Stimulated activated naive CD8-positive, alpha-beta T cell treated with anti-CD3 and anti-CD28 coated beads, Interleukin-15, amount 100 ng/mL, for 72 hours (primary cell): ENCODE data around the gene CPA1.
A peak's percentile ranks its signal among the peaks of the same experiment; 100 is the strongest.

Experiments
- ATAC-seq: fragments of 150-1000 bp; cut with Tn5 transposase; 2 replicates; pipeline ENCODE4 v1.10.0; 2021; ENCODE audit warnings: mild to moderate bottlenecking, moderate library complexity
- DNase-seq, 2 donors: peaks; one replicate each; pipeline ENCODE4 v3.0.0; 2021 to 2022
- H3K27ac Mint-ChIP-seq, 2 donors: one replicate each; pipeline ENCODE4 v1.8.0; 2022; ENCODE audit warnings: mild to moderate bottlenecking in 2 of 2, mixed read lengths in 2 of 2, moderate library complexity in 2 of 2
- H3K27me3 Mint-ChIP-seq: one replicate; pipeline ENCODE4 v1.8.0; 2022; ENCODE audit warnings: mixed read lengths
- H3K4me1 Mint-ChIP-seq: one replicate; pipeline ENCODE4 v1.8.0; 2022; ENCODE audit warnings: mild to moderate bottlenecking, mixed read lengths
- H3K4me3 Mint-ChIP-seq, 2 donors: one replicate each; pipeline ENCODE4 v1.8.0; 2022; ENCODE audit warnings: mild to moderate bottlenecking in 2 of 2, mixed read lengths in 2 of 2, moderate library complexity in 1 of 2
- H3K9me3 Mint-ChIP-seq, 2 donors: one replicate each; pipeline ENCODE4 v1.8.0; 2022; ENCODE audit warnings: mixed read lengths in 2 of 2

Gene CPA1

DNA sequence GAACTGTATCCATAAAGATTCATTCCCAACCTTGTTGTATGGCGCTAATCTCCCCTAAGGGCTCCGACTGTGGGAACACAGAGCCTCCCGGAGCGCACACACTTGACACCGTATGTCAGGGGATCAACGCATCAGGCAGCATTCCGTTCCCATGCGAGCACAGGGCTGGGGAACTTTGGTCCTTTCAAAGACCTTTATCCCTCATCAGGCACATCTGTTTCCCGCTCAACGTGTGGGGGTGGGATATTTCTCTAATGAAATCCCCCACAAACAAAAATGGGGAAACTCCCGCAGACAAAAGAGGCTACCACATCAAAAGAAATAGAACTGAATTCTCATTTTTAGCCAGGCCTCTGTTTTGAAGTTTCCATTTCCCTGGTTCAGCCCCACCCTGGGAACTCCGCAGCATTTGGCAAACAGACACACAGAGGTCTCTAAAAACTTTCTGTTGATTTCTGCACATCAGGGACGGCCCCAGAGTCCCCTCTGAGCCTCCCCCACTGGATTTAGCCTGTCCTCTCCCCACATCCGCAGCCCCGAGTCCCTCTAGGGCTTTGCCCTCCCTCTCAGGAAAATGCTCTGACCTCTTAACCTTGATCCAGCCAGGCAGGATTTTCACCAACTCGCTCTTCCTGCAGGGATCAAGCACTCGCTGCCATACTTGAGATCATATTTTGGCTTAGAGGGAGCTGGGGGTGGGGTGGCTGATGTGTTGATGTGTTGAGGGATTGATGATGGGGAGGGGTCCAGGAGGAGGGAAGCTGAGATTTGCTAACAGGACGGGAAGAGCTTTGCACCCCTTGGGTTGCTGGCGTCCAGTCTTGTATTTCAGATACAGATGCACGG is 29.1 kb upstream of the CPA1 start:
- Mint-ChIP-seq H3K4me1 (peaks cover 40% of the 10 kb centered on the region), H3K27ac (peak overlapping the region; percentile 79), H3K4me3 (peak overlapping the region; percentile 24 to 42), H3K27me3 (no peaks in the 10 kb centered on the region), H3K9me3 (no peaks in the 10 kb centered on the region)
- peak; percentile 47 for ATAC-seq
- no peak for DNase-seq

DNA sequence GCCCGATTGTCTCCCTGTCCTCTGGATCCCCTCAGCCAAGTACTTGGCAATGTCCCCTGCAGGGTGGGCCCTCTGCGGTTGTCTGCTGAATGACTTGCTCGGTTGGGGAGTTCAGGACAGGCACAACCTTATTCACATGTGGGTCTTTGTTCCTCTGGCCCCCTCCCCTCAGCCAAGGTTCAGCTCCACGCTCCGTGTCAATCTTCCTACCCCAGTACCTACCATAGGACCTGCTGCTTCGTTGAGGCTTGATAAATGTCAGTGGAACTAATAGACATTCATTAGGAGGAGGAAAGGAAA is 28.6 kb upstream of the CPA1 start:
- DNase-seq (no peak), ATAC-seq (no peak)
- Mint-ChIP-seq H3K9me3 (no peaks in the 10 kb centered on the region), H3K27ac (peak overlapping the region; percentile 53 to 79), H3K4me1 (peaks cover 44% of the 10 kb centered on the region), H3K4me3 (peak overlapping the region; percentile 36 to 42), H3K27me3 (no peaks in the 10 kb centered on the region)

DNA sequence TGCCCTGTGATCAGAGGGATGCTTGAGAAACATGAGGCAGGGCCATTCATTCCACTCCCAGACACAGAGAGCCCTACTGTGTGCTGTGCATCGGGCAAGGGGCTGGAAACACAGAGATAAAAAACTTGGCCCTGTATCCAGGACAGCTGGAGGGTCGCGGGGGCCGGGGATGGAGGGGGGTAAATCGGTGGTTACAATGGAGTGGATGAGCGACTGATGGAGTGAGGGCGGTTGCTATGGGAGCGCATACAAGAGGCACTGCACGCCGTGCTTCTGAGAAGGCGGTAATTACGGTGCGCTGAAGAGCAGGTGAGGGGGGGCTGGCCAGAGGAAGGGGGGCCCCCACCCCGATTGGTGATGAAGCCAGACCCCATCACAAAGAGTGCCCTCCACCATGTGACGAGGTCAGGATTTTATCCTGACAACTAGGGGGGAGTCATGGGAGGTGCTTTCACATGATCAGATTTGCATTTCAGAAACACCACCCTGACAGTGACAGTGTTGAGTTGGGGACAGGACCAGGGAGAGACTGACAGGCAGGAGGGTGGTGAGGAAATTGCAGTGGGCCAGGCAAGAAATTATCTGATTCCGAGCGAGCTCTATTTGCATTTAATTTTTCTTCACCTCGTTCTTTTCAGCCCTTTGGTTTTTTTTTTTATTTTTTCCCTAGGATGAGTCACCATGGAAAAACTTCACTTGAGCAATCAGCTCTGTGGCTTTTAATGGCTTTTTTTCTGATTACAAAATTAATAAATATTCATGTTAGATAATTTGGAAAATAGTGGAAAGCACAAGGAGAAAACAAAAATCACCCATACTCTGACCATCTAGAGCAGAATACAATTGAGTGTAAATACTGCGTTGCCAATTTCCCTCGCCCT is 27.9 kb upstream of the CPA1 start:
- Mint-ChIP-seq H3K4me1 (peaks cover 49% of the 10 kb centered on the region), H3K27ac (no peak overlapping the region), H3K4me3 (no peak overlapping the region), H3K9me3 (no peaks in the 10 kb centered on the region), H3K27me3 (no peaks in the 10 kb centered on the region)
- ATAC-seq (no peak), DNase-seq (no peak)

DNA sequence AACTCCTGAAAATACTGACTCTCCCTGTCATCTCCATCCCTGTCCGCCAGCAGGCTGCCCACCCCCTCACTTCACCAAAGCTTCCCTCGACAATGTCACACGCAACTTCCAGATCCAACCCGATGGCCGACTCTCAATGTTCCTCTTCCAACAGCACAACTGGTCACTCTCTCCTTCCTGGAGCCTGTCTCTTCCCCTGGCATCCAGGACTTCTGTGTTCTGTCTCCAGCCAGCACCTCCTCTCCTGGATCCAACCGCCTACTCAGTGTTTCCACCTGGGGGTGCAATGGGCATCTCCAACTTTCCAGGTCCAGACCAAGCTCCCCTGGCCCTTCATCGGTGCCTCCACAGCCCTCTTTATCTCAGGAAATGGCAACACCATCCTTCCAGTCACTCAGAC is 27.1 kb upstream of the CPA1 start:
- no peak for ATAC-seq
- Mint-ChIP-seq H3K9me3 (no peaks in the 10 kb centered on the region), H3K4me1 (peaks cover 49% of the 10 kb centered on the region), H3K27ac (no peak overlapping the region), H3K4me3 (no peak overlapping the region), H3K27me3 (no peaks in the 10 kb centered on the region)
- DNase-seq: no peak

- DNase-seq: no peak
- Mint-ChIP-seq H3K4me3 (no peak overlapping the region), H3K27ac (peak overlapping the region in 1 of 2 donors; percentile 35), H3K27me3 (no peaks in the 10 kb centered on the region), H3K4me1 (peaks cover 32% of the 10 kb centered on the region), H3K9me3 (peaks cover 15 to 26% of the 10 kb centered on the region in 2 donors)
- ATAC-seq: no peak
Measured at GRCh38 chr7:130356121-130356875, 24.0 kb upstream of the CPA1 start.

DNA sequence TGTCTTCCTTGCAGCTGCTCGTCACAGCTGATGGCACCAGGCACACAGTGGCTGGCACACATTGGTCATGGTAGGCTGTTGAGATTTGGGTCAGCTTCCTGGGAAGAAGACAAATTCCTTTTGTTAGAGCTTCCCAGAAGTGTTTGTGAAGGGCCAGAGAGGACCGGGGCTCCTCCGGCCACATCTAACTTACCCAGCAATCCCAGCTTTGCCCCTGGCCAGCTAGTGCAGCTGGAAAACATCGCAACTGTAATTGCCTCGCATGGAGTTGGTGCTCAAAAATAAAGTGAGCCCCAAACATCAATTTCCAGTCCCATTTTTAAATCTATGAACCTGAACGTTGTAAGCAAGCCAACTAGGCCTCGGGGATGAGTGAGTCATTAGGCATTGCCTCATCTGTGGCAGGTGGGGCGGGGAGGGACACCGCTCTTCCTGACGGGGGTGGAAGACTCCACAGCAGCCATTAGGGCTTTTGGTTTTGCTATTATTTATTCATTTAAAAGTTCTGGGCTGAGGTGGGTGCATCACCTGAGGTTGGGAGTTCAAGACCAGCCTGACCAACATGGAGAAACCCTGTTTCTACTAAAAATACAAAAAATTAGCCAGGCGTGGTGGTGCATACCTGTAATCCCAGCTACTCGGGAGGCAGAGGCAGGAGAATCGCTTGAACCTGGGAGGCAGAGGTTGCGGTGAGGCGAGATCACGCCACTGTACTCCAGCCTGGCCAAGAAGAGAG is 23.2 kb upstream of the CPA1 start:
- ATAC-seq: peak; percentile 68
- H3K27me3 Mint-ChIP-seq: no peaks in the 10 kb centered on the region
- H3K4me3 Mint-ChIP-seq: no peak overlapping the region
- H3K27ac Mint-ChIP-seq: peak overlapping the region in 1 of 2 donors; percentile 35
- DNase-seq: no peak
- peaks cover 25% of the 10 kb centered on the region for H3K4me1 Mint-ChIP-seq
- peaks cover 15 to 26% of the 10 kb centered on the region in 2 donors for H3K9me3 Mint-ChIP-seq

- Mint-ChIP-seq H3K27me3 (no peaks in the 10 kb centered on the region), H3K27ac (no peak overlapping the region), H3K4me3 (no peak overlapping the region), H3K9me3 (peaks cover 15 to 26% of the 10 kb centered on the region in 2 donors), H3K4me1 (peaks cover 21% of the 10 kb centered on the region)
- ATAC-seq (no peak), DNase-seq (no peak)
Measured at GRCh38 chr7:130358471-130358870, 21.8 kb upstream of the CPA1 start.

- Mint-ChIP-seq H3K27me3 (no peaks in the 10 kb centered on the region), H3K4me1 (peaks cover 26% of the 10 kb centered on the region), H3K4me3 (no peak overlapping the region), H3K27ac (no peak overlapping the region), H3K9me3 (peaks cover 15 to 26% of the 10 kb centered on the region in 2 donors)
- ATAC-seq: no peak
- no peak for DNase-seq
Measured at GRCh38 chr7:130359276-130359857, 20.9 kb upstream of the CPA1 start.

DNA sequence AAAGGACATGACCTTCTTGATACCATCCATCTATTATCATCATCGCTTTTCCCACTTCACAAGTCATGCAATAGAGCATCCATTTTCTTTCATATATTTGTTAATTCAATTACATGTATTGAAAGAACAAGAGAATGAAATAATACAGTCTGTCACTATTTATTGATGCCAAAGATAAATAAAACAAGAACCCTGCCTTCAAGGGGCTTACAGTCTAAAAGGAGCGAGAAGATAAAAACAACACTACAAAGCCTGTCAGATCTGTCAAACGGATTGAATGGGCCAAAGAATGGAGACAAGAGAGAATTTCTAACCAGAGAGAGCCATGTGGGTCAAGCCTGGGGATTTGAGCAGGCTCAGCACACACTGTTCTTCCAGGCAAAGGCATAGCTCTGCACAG is 19.8 kb upstream of the CPA1 start:
- no peak for DNase-seq
- Mint-ChIP-seq H3K4me1 (peaks cover 36% of the 10 kb centered on the region), H3K4me3 (no peak overlapping the region), H3K27ac (no peak overlapping the region), H3K27me3 (no peaks in the 10 kb centered on the region), H3K9me3 (peaks cover 15 to 26% of the 10 kb centered on the region in 2 donors)
- no peak for ATAC-seq

DNA sequence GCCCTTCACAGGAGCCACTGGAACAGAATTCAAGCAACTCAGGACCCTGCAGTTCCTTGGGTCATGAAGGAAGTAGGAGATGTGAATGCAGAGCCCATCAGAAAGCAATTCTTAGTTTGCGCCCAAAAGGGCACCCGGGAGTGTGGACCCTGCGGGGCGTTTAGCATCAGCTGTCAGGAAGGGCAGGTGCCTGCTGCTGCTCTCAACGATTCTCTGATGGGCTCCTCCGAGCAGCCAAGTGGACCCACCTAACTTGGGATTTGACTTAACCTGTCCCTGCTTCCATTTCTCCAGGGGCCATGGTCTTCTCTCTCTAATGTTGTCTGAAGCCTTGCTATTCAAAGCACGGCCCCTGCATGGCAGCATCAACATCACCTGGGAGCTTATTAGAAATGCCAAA is 18.6 kb upstream of the CPA1 start:
- H3K9me3 Mint-ChIP-seq: peaks cover 15 to 33% of the 10 kb centered on the region in 2 donors
- H3K27ac Mint-ChIP-seq: no peak overlapping the region
- H3K4me3 Mint-ChIP-seq: no peak overlapping the region
- H3K4me1 Mint-ChIP-seq: peaks cover 43% of the 10 kb centered on the region
- no peaks in the 10 kb centered on the region for H3K27me3 Mint-ChIP-seq
- ATAC-seq: no peak
- DNase-seq: no peak

DNA sequence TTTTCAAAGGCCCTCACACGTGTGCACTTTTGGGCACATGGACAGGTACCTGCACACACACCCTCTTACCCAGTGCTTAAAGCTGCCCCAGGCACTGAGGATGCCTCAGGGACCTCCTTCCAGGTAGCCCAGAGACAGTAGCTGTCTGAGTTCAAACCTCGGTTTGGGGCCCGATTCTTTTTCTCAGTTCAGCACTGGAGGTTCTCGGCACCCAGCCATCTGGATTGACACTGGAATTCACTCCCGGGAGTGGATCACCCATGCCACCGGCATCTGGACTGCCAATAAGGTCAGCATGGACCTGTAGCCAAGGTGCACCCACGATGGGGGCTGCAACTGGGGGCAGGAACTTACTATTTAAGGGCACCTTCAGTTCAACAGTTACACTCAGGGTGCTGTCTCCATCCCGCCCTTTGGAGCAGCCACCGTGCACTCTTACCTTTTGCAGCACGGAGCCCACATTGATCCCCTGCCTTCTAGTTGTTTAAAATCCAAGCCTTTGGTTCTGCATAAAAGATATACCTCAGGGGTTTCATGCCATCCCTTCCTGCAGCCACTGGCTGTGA is 18.0 kb upstream of the CPA1 start:
- peak overlapping the region in 1 of 2 donors; percentile 62 for H3K27ac Mint-ChIP-seq
- H3K4me3 Mint-ChIP-seq: no peak overlapping the region
- peaks cover 15 to 35% of the 10 kb centered on the region in 2 donors for H3K9me3 Mint-ChIP-seq
- H3K27me3 Mint-ChIP-seq: no peaks in the 10 kb centered on the region
- DNase-seq (no peak), ATAC-seq (no peak)
- H3K4me1 Mint-ChIP-seq: peaks cover 44% of the 10 kb centered on the region

GRCh38 chr7:130363026-130363847 is 17.1 kb upstream of the CPA1 start:
- DNase-seq: peak in 1 of 2 donors; percentile 72
- Mint-ChIP-seq H3K4me3 (peak overlapping the region in 1 of 2 donors; percentile 10), H3K4me1 (peaks cover 52% of the 10 kb centered on the region), H3K27me3 (no peaks in the 10 kb centered on the region), H3K27ac (peak overlapping the region in 1 of 2 donors; percentile 38), H3K9me3 (peaks cover 15 to 35% of the 10 kb centered on the region in 2 donors)
- peak; percentile 80 for ATAC-seq

DNA sequence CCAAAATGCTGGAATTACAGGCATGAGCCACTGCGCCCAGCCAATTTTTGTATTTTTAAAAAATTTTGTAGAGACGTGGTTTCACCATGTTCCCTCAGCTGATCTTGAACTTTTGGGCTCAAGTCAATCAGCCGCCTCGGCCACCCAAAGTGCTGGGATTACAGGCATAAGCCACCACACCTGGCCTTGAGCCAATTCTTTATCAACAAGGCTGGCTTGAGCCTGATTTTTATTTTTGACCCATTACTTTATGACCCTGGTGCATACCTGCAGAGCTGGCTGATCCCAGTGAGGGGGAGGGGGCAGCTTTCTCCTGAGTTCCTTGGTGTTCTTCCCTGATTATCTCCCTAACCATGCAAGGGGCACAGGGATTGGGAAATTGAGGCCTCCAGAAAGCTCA is 15.8 kb upstream of the CPA1 start:
- Mint-ChIP-seq H3K9me3 (peaks cover 13 to 25% of the 10 kb centered on the region in 2 donors), H3K4me1 (peaks cover 64% of the 10 kb centered on the region), H3K4me3 (no peak overlapping the region), H3K27me3 (no peaks in the 10 kb centered on the region), H3K27ac (no peak overlapping the region)
- no peak for DNase-seq
- no peak for ATAC-seq

DNA sequence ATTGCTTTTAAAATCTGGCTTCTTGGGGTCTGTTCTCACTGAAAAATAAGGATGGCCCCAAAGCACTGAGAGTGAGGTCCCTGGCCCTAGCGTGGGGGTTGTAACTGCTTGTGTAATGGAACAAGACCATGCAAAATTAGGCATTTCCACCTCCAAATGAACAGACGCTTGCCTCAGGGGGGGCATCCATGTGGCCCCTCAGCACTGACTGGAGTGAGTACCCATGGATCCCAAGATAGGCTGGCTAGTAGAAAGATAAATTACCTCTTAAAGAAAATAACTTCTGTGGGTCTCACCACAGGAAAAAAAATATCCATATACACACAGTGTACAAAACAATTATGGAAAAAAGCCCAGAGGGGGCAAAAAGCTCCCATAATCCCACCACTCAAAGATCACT is 15.2 kb upstream of the CPA1 start:
- Mint-ChIP-seq H3K27ac (peak overlapping the region in 1 of 2 donors; percentile 95), H3K27me3 (no peaks in the 10 kb centered on the region), H3K4me1 (peaks cover 70% of the 10 kb centered on the region), H3K4me3 (peak overlapping the region; percentile 74 to 85), H3K9me3 (peaks cover 7 to 18% of the 10 kb centered on the region in 2 donors)
- ATAC-seq (no peak), DNase-seq (no peak)
